Activated CD8-positive, alpha-beta T cell treated with anti-CD3 and anti-CD28 coated beads, Interleukin-2, amount 10 ng/mL, durations not matched to agents 7 days and 5 days (primary cell): Measurements from ENCODE around the gene EMP2. TPM values are rescaled to one million over a fixed set of nuclear protein-coding genes. Genes with fewer than 3 reads are reported as not detected.
"Not testable (repeated sequence)": the region's sequence is repeated elsewhere in the genome, so short reads cannot be mapped to it uniquely, and the experiment has no call there.

ENCODE experiments used
- ATAC-seq: fragments of 150-1000 bp; cut with Tn5 transposase; one replicate; pipeline ENCODE4 v1.10.0; 2021; ENCODE audit warnings: moderate library complexity
- CTCF ChIA-PET: fragments of 350-600 bp; sonication (Branson Sonifier 250); formaldehyde crosslinking; loops from one replicate; lab custom pipeline; 2021; ENCODE audit warnings: antibody characterized with exemption; lab: Charles Lee
- POLR2A ChIA-PET: fragments of 350-600 bp; sonication (Branson Sonifier 250); formaldehyde crosslinking; loops from one replicate; lab custom pipeline; 2021; ENCODE audit warnings: antibody characterized with exemption; lab: Charles Lee
- DNase-seq: peaks from one replicate; pipeline ENCODE4 v3.0.0-alpha.2; 2020
- H3K27ac Mint-ChIP-seq: one replicate; pipeline ENCODE4 v1.8.0; 2021; ENCODE audit warnings: mild to moderate bottlenecking, mixed read lengths
- H3K27me3 Mint-ChIP-seq: one replicate; pipeline ENCODE4 v1.8.0; 2021; ENCODE audit warnings: low read depth, mixed read lengths
- H3K36me3 Mint-ChIP-seq: one replicate; pipeline ENCODE4 v1.8.0; 2021; ENCODE audit warnings: low read depth, mixed read lengths
- H3K4me1 Mint-ChIP-seq: one replicate; pipeline ENCODE4 v1.8.0; 2021; ENCODE audit warnings: low read depth, mixed read lengths
- H3K4me3 Mint-ChIP-seq: one replicate; pipeline ENCODE4 v1.8.0; 2021; ENCODE audit warnings: mild to moderate bottlenecking, mixed read lengths
- H3K9me3 Mint-ChIP-seq: one replicate; pipeline ENCODE4 v1.8.0; 2022; ENCODE audit warnings: mixed read lengths; ENCODE audit not compliant: insufficient read depth
- total RNA-seq, 2 experiments: library from RNA; stranded (reverse); gene quantifications; one replicate each; pipeline ENCODE4 v1.2.3, GENCODE V29; 2021

Gene EMP2
- total RNA-seq: not detected

- Mint-ChIP-seq H3K27ac (no peak within 1 kb of the TSS), H3K27me3 (peaks cover 42% of the 10 kb centered on the region), H3K4me1 (peaks cover 2% of the 10 kb centered on the region), H3K9me3 (no peaks in the 10 kb centered on the region), H3K4me3 (no peak within 1 kb of the TSS), H3K36me3 (no peaks in the 10 kb centered on the region)
- ChIA-PET POLR2A (no interaction called here), CTCF (interaction anchor here (0.6 kb wide), 1 partner anchor 336 kb away, joined by 3 read pairs; no protein-coding TSS in a partner anchor)
- DNase-seq (no peak), ATAC-seq (peak; percentile 39)
Observed at GRCh38 chr16:10579965-10580882, at the start of gene EMP2. Gene EMP2 (minus strand): TSS chr16:10580598. CDS start chr16:10547617, 32,981 bp downstream.

DNA sequence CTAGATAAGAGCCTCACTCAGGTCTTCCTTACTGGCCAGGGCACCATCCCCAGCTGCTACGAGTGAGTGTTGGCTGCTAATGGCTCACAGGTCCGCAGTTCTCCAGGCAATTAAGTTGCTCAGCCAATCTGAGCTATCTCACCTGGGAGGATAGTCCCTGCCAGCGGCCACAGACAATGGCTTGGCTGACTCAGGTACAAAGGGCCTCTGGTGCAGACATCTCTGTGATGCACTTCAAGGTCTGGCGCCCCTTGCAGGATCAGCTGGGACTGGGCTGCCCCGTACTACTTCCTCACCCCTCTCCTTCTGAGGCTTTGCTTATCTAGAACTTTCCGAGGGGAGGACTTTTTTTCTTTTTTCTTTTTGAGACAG lies 49.2 kb upstream of the EMP2 start:
- Mint-ChIP-seq H3K9me3 (no peaks in the 10 kb centered on the region), H3K27ac (no peak overlapping the region), H3K4me3 (no peak overlapping the region), H3K4me1 (no peaks in the 10 kb centered on the region), H3K27me3 (peaks cover 2% of the 10 kb centered on the region), H3K36me3 (no peaks in the 10 kb centered on the region)
- POLR2A ChIA-PET: no interaction called here
- ATAC-seq: no peak
- CTCF ChIA-PET: no interaction called here
- DNase-seq: no peak

DNA sequence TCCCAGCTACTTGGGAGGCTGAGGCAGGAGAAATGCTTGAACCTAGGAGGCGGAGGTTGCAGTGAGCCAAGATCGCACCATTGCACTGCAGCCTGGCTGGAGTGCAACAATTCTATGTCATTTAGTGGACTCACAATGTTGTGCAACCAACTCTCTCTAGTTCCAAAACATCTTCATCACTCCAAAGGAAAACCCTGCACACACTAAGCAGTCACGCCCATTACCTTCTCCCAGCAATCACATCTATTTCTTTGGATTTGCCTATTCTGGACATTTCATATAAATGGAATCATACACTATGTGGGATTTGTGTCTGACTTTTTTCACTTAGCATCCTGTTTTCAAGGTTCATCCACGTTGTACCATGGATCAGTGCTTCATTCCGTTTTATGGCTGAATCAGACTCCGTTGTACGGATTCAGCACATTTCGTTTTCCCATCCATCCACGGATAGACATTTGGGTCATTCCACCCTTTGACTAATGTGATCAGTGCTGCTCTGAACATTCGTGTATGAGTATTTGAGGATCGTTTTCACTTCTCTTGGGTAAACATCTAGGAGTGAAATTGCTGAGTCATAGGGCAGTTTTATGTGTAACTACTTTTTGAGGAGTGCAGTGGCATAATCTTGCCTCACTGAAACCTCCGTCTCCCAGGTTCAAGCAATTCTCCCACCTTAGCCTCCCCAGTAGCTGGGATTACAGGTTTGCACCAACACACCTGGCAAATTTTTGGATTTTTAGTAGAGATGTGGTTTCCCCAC lies 45.4 kb upstream of the EMP2 start:
- Mint-ChIP-seq H3K27ac (no peak overlapping the region), H3K36me3 (no peaks in the 10 kb centered on the region), H3K4me3 (no peak overlapping the region), H3K4me1 (no peaks in the 10 kb centered on the region), H3K9me3 (no peaks in the 10 kb centered on the region), H3K27me3 (peaks cover 2% of the 10 kb centered on the region)
- no peak for ATAC-seq
- ChIA-PET CTCF (no interaction called here), POLR2A (no interaction called here)
- DNase-seq: no peak

- CTCF ChIA-PET: no interaction called here
- H3K36me3 Mint-ChIP-seq: no peaks in the 10 kb centered on the region
- DNase-seq (no peak), ATAC-seq (no peak)
- no peak overlapping the region for H3K4me3 Mint-ChIP-seq
- peaks cover 2% of the 10 kb centered on the region for H3K27me3 Mint-ChIP-seq
- H3K27ac Mint-ChIP-seq: no peak overlapping the region
- no peaks in the 10 kb centered on the region for H3K4me1 Mint-ChIP-seq
- no peaks in the 10 kb centered on the region for H3K9me3 Mint-ChIP-seq
- POLR2A ChIA-PET: no interaction called here
Observed at GRCh38 chr16:10624527-10624926, 44.1 kb upstream of the EMP2 start.

DNA sequence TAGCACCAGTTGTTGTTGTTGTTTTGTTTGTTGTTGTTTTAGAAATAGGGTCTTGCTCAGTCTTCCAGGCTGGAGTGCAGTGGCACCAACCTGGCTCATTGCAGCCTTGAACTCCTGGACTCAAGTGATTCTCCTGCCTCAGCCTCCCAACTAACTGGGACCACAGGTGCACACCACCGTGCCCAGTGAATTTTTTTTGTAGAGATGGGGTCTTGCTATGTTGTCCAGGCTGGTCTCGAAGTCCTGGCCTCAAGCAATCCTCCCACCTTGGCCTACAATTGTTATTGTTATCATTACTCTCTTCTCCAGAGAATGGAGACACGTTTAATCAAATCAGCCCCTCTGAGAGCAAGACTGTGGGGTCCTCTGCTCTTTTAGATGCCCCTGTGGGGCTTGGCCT lies 42.7 kb upstream of the EMP2 start:
- Mint-ChIP-seq H3K4me3 (no peak overlapping the region), H3K4me1 (no peaks in the 10 kb centered on the region), H3K27ac (no peak overlapping the region), H3K36me3 (no peaks in the 10 kb centered on the region), H3K27me3 (peaks cover 2% of the 10 kb centered on the region), H3K9me3 (no peaks in the 10 kb centered on the region)
- ChIA-PET CTCF (no interaction called here), POLR2A (interaction anchor here (0.7 kb wide), 1 partner anchor 1803 kb away, joined by 3 read pairs; no protein-coding TSS in a partner anchor)
- no peak for ATAC-seq
- DNase-seq: no peak

DNA sequence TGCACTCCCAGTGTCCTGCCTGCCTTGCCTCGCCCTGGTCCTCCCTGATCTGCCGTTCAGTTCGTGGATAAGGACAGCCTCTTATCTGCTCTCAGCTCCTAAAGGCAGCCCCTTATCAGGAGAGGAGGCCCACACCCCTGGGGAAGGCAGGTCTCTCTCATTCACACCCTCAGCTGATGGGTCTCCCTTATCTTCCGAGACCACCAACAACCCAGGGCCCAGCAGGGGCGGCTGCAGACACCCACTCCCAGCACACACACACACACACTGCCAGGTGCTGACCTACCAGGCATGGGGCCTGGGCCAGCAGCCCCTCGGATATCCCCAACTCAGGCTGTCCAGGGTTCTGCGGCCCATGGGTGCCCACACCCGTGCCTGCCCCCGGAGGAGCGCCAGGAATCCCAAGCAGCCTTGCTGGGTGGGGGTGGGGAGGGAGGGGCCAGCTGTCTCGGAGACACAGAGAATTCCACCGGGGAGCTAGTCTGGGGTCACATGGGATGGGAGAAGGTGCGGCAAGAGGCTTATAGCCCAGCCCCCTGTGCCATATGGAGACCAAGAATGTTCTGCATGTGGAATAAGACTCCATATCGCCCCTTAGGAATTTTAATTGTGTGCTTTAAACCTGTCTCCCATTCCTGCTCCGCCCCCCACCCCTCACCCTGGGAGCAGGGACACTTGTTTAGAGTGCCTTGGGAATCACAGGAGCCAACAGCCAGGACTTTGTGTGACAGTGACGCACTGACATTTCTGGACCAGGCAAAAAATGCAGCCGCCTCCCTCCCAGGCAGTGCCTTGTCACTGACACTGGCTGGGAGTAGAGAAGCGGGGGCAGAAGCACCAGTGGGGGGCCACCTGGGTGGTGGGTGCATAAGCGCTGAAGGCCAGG lies 41.9 kb upstream of the EMP2 start:
- Mint-ChIP-seq H3K4me3 (no peak overlapping the region), H3K36me3 (no peaks in the 10 kb centered on the region), H3K27ac (no peak overlapping the region), H3K4me1 (no peaks in the 10 kb centered on the region), H3K27me3 (peaks cover 2% of the 10 kb centered on the region), H3K9me3 (no peaks in the 10 kb centered on the region)
- ChIA-PET POLR2A (no interaction called here), CTCF (no interaction called here)
- ATAC-seq: no peak
- no peak for DNase-seq

GRCh38 chr16:10621216-10621949 lies 41.0 kb upstream of the EMP2 start:
- H3K4me3 Mint-ChIP-seq, H3K36me3 Mint-ChIP-seq, ATAC-seq, H3K4me1 Mint-ChIP-seq, POLR2A ChIA-PET, DNase-seq, H3K9me3 Mint-ChIP-seq, H3K27ac Mint-ChIP-seq, CTCF ChIA-PET, H3K27me3 Mint-ChIP-seq: not testable (repeated sequence)

- CTCF ChIA-PET: no interaction called here
- H3K4me3 Mint-ChIP-seq: no peak overlapping the region
- no peaks in the 10 kb centered on the region for H3K9me3 Mint-ChIP-seq
- H3K27ac Mint-ChIP-seq: no peak overlapping the region
- DNase-seq: no peak
- POLR2A ChIA-PET: no interaction called here
- no peak for ATAC-seq
- no peaks in the 10 kb centered on the region for H3K27me3 Mint-ChIP-seq
- H3K4me1 Mint-ChIP-seq: no peaks in the 10 kb centered on the region
- H3K36me3 Mint-ChIP-seq: no peaks in the 10 kb centered on the region
Observed at GRCh38 chr16:10620120-10620519, 39.7 kb upstream of the EMP2 start.

- CTCF ChIA-PET: no interaction called here
- ATAC-seq: no peak
- Mint-ChIP-seq H3K9me3 (no peaks in the 10 kb centered on the region), H3K27me3 (no peaks in the 10 kb centered on the region), H3K4me1 (no peaks in the 10 kb centered on the region), H3K36me3 (no peaks in the 10 kb centered on the region), H3K4me3 (no peak overlapping the region), H3K27ac (no peak overlapping the region)
- POLR2A ChIA-PET: no interaction called here
- no peak for DNase-seq
Observed at GRCh38 chr16:10619271-10619849, 39.0 kb upstream of the EMP2 start.

GRCh38 chr16:10618710-10619209 lies 38.4 kb upstream of the EMP2 start:
- no peaks in the 10 kb centered on the region for H3K36me3 Mint-ChIP-seq
- no peaks in the 10 kb centered on the region for H3K27me3 Mint-ChIP-seq
- H3K4me3 Mint-ChIP-seq: no peak overlapping the region
- POLR2A ChIA-PET: no interaction called here
- CTCF ChIA-PET: no interaction called here
- DNase-seq (no peak), ATAC-seq (no peak)
- H3K9me3 Mint-ChIP-seq: no peaks in the 10 kb centered on the region
- no peak overlapping the region for H3K27ac Mint-ChIP-seq
- H3K4me1 Mint-ChIP-seq: no peaks in the 10 kb centered on the region
